Measurements from ENCODE around the gene L3MBTL3.

Gene L3MBTL3

GRCh38 chr6:130183271-130184222 lies 165.2 kb downstream of the L3MBTL3 start:
- DNase-seq (ENCODE audit: low read depth), result no peak

DNA sequence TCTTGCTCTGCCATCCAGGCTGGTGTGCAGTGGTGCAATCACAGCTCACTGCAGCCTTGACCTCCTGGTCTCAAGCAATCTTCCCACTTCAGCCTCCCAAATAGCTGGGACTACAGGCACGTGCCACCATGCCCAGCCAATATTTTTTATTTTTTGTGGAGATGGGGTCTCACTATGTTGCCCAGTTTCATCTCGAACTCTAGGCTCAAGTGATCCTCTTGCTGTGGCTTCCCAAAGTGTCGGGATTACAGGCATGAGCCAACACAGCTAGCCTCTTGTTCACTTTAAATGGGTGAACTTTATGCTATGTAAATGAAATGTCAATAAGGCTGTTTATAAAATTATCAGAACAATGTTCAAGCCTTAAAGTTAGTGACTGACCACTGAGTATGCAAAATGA lies 167.3 kb downstream of the L3MBTL3 start:
- no peak for DNase-seq (ENCODE audit: low read depth)

- no peak for DNase-seq (ENCODE audit: low read depth)
These were observed 169.2 kb downstream of the L3MBTL3 start for GRCh38 chr6:130187335-130188206.

GRCh38 chr6:130188207-130188899 lies 170.0 kb downstream of the L3MBTL3 start:
- DNase-seq (ENCODE audit: low read depth), result no peak

- DNase-seq (ENCODE audit: low read depth), result no peak
These were observed 171.4 kb downstream of the L3MBTL3 start for GRCh38 chr6:130189531-130190397.

All from EH (cell line).